Parathyroid adenoma (tissue), 2 donors: ENCODE data around the gene ALOXE3.

Source experiments
- H2AFZ ChIP-seq: fragments of 300-600 bp; sonication (generic); one replicate; pipeline ENCODE4 v1.7.0; 2017; ENCODE audit warnings: antibody characterized with exemption, mild to moderate bottlenecking
- H3K27ac ChIP-seq: fragments of 300-600 bp; sonication (generic); one replicate; pipeline ENCODE4 v1.7.0; 2017
- H3K27me3 ChIP-seq: fragments of 300-600 bp; sonication (generic); one replicate; pipeline ENCODE4 v1.7.0; 2017; ENCODE audit warnings: low read length; ENCODE audit not compliant: control insufficient read depth, insufficient read depth
- H3K36me3 ChIP-seq: fragments of 300-600 bp; sonication (generic); one replicate; pipeline ENCODE4 v1.7.0; 2017; ENCODE audit warnings: low read length; ENCODE audit not compliant: control insufficient read depth, insufficient read depth
- H3K4me1 ChIP-seq: fragments of 300-600 bp; sonication (generic); one replicate; pipeline ENCODE4 v1.7.0; 2017; ENCODE audit warnings: control low read depth
- H3K4me2 ChIP-seq: fragments of 300-600 bp; sonication (generic); one replicate; pipeline ENCODE4 v1.7.0; 2017; ENCODE audit warnings: low read length
- H3K4me3 ChIP-seq: fragments of 300-600 bp; sonication (generic); one replicate; pipeline ENCODE4 v1.7.0; 2017; ENCODE audit warnings: low read depth, low read length
- H3K79me2 ChIP-seq: fragments of 300-600 bp; sonication (generic); one replicate; pipeline ENCODE4 v1.7.0; 2017; ENCODE audit warnings: control low read depth
- H3K9ac ChIP-seq: fragments of 300-600 bp; sonication (generic); one replicate; pipeline ENCODE4 v1.7.0; 2017; ENCODE audit warnings: mild to moderate bottlenecking
- H3K9me3 ChIP-seq: fragments of 300-600 bp; sonication (generic); one replicate; pipeline ENCODE4 v1.7.0; 2017; ENCODE audit warnings: low read length; ENCODE audit not compliant: control insufficient read depth
- TF ChIP-seq, protein P1 (sequence below): fragments of 300-600 bp; sonication (generic); IDR thresholded peaks from one replicate; pipeline ENCODE4 v1.7.0; 2017; ENCODE audit warnings: antibody characterized with exemption, mild to moderate bottlenecking
- donor health status: primary hyperparathyroidism.

The ALOXE3 gene

DNA sequence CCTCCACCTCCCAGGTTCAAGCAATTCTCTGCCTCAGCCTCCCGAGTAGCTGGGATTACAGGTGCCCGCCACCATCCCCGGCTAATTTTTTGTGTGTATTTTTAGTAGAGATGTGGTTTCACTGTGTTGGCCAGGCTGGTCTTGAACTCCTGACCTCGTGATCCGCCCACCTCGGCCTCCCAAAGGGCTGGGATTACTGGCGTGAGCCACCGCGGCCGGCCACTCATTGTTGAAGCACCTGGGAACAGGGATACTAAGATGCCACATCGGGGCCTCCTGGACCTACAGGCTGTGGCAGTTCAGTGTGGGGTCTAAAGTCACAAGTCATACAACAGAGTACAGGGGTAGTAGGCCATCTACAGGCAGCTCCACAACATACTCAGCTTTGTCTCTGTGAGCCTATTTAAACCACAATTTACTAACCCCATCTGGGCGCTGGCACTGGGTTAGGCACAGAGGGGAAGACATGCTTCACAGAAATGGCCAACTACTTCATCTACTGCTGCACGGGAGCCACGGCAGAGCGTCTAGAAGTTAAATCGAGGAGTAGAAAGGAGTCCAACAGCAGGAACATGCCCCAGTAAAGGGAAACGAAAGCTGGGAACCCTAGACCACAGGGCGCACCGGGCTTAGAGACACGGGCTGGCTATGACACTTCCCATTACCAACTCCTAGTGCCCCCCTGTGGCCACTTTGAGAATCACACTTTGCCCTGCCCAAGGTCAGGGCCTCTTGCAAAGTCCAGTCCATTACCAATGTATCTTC is 40.1 kb upstream of the ALOXE3 start:
- H3K27ac ChIP-seq, result peak overlapping the region; percentile 85
- no peaks in the 10 kb centered on the region for H3K27me3 ChIP-seq
- no peaks in the 10 kb centered on the region for H3K36me3 ChIP-seq
- H3K9ac ChIP-seq, result no peak overlapping the region
- no peak overlapping the region for H2AFZ ChIP-seq
- H3K79me2 ChIP-seq, result peaks cover 37% of the 10 kb centered on the region
- TF ChIP-seq, protein P1, sequence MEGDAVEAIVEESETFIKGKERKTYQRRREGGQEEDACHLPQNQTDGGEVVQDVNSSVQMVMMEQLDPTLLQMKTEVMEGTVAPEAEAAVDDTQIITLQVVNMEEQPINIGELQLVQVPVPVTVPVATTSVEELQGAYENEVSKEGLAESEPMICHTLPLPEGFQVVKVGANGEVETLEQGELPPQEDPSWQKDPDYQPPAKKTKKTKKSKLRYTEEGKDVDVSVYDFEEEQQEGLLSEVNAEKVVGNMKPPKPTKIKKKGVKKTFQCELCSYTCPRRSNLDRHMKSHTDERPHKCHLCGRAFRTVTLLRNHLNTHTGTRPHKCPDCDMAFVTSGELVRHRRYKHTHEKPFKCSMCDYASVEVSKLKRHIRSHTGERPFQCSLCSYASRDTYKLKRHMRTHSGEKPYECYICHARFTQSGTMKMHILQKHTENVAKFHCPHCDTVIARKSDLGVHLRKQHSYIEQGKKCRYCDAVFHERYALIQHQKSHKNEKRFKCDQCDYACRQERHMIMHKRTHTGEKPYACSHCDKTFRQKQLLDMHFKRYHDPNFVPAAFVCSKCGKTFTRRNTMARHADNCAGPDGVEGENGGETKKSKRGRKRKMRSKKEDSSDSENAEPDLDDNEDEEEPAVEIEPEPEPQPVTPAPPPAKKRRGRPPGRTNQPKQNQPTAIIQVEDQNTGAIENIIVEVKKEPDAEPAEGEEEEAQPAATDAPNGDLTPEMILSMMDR, result peak; percentile 95
- no peaks in the 10 kb centered on the region for H3K9me3 ChIP-seq
- peaks cover 28% of the 10 kb centered on the region for H3K4me1 ChIP-seq
- peak overlapping the region; percentile 50 for H3K4me2 ChIP-seq
- peak overlapping the region; percentile 42 for H3K4me3 ChIP-seq

DNA sequence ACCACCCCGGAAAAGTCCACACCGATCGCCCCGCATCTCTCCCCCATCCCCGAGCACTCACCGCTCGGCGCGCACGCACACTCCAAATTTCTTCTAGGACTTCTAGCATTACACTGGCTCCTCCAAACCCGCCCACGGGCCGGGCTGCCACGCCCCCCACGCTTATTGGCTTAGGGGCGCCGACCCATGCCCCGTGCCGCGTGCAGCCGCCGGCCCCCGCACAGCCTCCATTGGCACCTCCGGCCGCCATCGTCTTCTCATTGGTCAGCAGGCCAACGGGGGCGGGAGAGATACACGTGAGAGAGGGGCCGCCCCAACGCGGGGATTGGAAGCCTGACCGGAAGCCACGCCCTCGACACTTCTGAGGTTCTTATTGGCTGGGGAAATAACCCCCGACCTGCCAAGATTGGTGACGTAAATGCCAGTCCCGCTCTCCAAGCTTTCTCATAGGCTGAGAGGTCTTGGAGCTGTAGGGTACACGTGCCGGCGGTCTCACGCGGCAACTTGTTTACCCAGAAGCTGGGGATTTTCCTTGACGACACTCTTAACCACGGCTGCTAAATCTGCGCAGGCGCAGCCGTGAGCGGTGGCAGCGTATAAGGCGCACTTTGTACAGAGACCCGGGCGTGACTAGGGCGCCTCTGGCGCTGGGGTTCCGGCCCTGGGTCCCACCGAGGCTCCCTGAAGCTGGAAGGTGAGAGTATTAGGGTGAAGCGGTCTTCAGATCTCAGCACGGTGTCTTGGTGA is 38.1 kb upstream of the ALOXE3 start:
- no peaks in the 10 kb centered on the region for H3K9me3 ChIP-seq
- peak overlapping the region; percentile 98 for H3K4me3 ChIP-seq
- peak overlapping the region; percentile 100 for H3K4me2 ChIP-seq
- peaks cover 30% of the 10 kb centered on the region for H3K79me2 ChIP-seq
- TF ChIP-seq, protein P1, result peak; percentile 31
- H3K4me1 ChIP-seq, result peaks cover 31% of the 10 kb centered on the region
- H2AFZ ChIP-seq, result peak overlapping the region; percentile 29
- peak overlapping the region; percentile 100 for H3K9ac ChIP-seq
- no peaks in the 10 kb centered on the region for H3K36me3 ChIP-seq
- H3K27me3 ChIP-seq, result no peaks in the 10 kb centered on the region
- peak overlapping the region; percentile 100 for H3K27ac ChIP-seq

DNA sequence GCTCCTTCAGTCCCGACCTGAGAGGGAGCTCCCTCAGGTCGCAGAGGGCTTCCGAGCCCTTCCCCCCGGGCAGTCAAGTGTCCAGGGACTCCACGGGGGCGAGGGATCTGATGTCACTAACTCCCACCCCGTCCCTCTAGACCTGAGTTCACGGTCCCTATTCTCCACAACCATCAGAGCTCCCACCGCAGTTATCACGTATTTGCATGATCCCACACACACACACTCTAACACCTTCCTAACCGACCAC is 37.6 kb upstream of the ALOXE3 start:
- H2AFZ ChIP-seq, result no peak overlapping the region
- peak overlapping the region; percentile 100 for H3K4me2 ChIP-seq
- peaks cover 30% of the 10 kb centered on the region for H3K4me1 ChIP-seq
- H3K4me3 ChIP-seq, result peak overlapping the region; percentile 98
- H3K79me2 ChIP-seq, result peaks cover 28% of the 10 kb centered on the region
- TF ChIP-seq, protein P1, result no peak
- H3K9ac ChIP-seq, result peak overlapping the region; percentile 100
- no peaks in the 10 kb centered on the region for H3K9me3 ChIP-seq
- no peaks in the 10 kb centered on the region for H3K27me3 ChIP-seq
- H3K27ac ChIP-seq, result peak overlapping the region; percentile 100
- no peaks in the 10 kb centered on the region for H3K36me3 ChIP-seq

DNA sequence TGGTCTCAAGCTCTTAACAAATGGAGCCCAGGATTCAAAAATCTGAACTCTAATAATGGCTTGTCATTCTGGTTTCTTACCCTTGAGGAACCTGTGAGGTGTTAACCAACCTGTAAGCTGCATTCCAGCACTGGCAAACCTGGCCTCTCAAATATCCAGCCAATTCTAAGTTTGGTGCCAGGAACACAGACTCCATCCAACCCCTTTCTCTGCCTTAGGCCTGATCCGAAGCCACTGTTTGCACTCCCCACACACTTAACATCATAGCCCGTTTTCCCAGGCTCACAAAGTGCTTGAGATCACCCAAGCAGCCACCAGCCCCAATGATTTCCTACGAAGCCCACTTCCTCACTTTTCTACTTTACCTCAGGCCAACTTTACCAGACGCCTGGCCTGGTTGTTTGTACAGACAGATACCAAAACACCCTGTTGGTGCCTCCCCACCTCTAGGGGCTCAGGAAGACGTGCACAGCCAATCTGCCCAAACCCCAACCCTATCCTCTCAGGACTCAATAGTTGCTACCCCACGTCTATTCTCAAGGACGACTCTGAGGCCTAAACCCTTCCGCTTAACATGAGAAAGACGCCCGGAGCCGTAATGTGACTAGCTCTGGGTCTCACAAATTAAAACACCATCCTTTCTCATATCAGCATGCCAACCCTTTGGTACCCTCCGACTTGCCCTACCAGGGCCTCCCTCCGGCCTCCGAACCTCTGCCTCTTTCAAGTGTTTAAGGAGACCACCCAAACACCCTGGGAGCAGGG is 37.1 kb upstream of the ALOXE3 start:
- Histone ChIP-seq H3K4me1 (peaks cover 33% of the 10 kb centered on the region), H3K9me3 (no peaks in the 10 kb centered on the region), H3K4me2 (peak overlapping the region; percentile 100), H3K4me3 (peak overlapping the region; percentile 98), H3K27me3 (no peaks in the 10 kb centered on the region), H3K27ac (peak overlapping the region; percentile 100), H3K36me3 (no peaks in the 10 kb centered on the region), H2AFZ (no peak overlapping the region), H3K79me2 (peaks cover 32% of the 10 kb centered on the region), H3K9ac (peak overlapping the region; percentile 100)
- TF ChIP-seq, protein P1, result no peak
